Type B pancreatic cell (in vitro differentiated cells): ENCODE measurements around the gene FXYD5. TPM values are rescaled to one million over a fixed set of nuclear protein-coding genes. Genes with fewer than 3 reads are reported as not detected.

ENCODE experiments used
- DNase-seq: peaks from one replicate; pipeline ENCODE4 v3.0.0; 2021; ENCODE audit warnings: mixed read lengths; ENCODE audit not compliant: unreplicated experiment; ENCODE audit errors: extremely low spot score
- H3K27ac Mint-ChIP-seq: 2 replicates; pipeline ENCODE4 v1.8.0; 2021; ENCODE audit warnings: mild to moderate bottlenecking, mixed read lengths
- H3K27me3 Mint-ChIP-seq: 2 replicates; pipeline ENCODE4 v1.8.0; 2021; ENCODE audit warnings: mixed read lengths
- H3K36me3 Mint-ChIP-seq: 2 replicates; pipeline ENCODE4 v1.8.0; 2021; ENCODE audit warnings: mixed read lengths
- H3K4me1 Mint-ChIP-seq: one replicate; pipeline ENCODE4 v1.8.0; 2021; ENCODE audit warnings: mixed read lengths; ENCODE audit not compliant: unreplicated experiment
- H3K4me3 Mint-ChIP-seq: 2 replicates; pipeline ENCODE4 v1.8.0; 2021; ENCODE audit warnings: mild to moderate bottlenecking, mixed read lengths
- H3K9me3 Mint-ChIP-seq: 2 replicates; pipeline ENCODE4 v1.8.0; 2021; ENCODE audit warnings: mixed read lengths
- CTCF ChIP-seq: fragments of 200-600 bp; sonication (generic); conservative IDR thresholded peaks from 2 replicates; pipeline ENCODE4 v1.5.0; 2021; ENCODE audit warnings: antibody characterized with exemption, mild to moderate bottlenecking
- total RNA-seq: library from RNA; stranded (reverse); gene quantifications from 2 replicates; pipeline ENCODE4 v1.2.1, GENCODE V29; 2021; ENCODE audit warnings: low replicate concordance

The FXYD5 gene
- total RNA-seq, 1 donor from 2014 or later, result 24.2 TPM

- TF ChIP-seq CTCF, result no peak
- DNase-seq, result no peak
- Mint-ChIP-seq H3K36me3 (no peaks in the 10 kb centered on the region), H3K27ac (peak overlapping the region; percentile 3), H3K27me3 (no peaks in the 10 kb centered on the region), H3K4me1 (peaks cover 28% of the 10 kb centered on the region), H3K4me3 (no peak overlapping the region), H3K9me3 (no peaks in the 10 kb centered on the region)
Observed at GRCh38 chr19:35122687-35123551, 31.6 kb upstream of the FXYD5 start.

- peak overlapping the region; percentile 3 for H3K27ac Mint-ChIP-seq
Observed at GRCh38 chr19:35123573-35123972, 31.0 kb upstream of the FXYD5 start.

GRCh38 chr19:35124098-35125060 is 30.2 kb upstream of the FXYD5 start:
- DNase-seq, result no peak
- Mint-ChIP-seq H3K27me3 (no peaks in the 10 kb centered on the region), H3K9me3 (no peaks in the 10 kb centered on the region), H3K27ac (peak overlapping the region; percentile 3), H3K36me3 (no peaks in the 10 kb centered on the region), H3K4me3 (peak overlapping the region; percentile 35), H3K4me1 (peaks cover 28% of the 10 kb centered on the region)
- TF ChIP-seq CTCF, result no peak

More at GRCh38 chr19:35123573-35123972, 31.0 kb upstream of the FXYD5 start:
- TF ChIP-seq CTCF, result no peak
- no peaks in the 10 kb centered on the region for H3K27me3 Mint-ChIP-seq
- H3K9me3 Mint-ChIP-seq, result no peaks in the 10 kb centered on the region
- peaks cover 28% of the 10 kb centered on the region for H3K4me1 Mint-ChIP-seq
- no peaks in the 10 kb centered on the region for H3K36me3 Mint-ChIP-seq
- no peak overlapping the region for H3K4me3 Mint-ChIP-seq
- no peak for DNase-seq

- no peak for DNase-seq
- Mint-ChIP-seq H3K9me3 (no peaks in the 10 kb centered on the region), H3K27me3 (no peaks in the 10 kb centered on the region), H3K4me1 (peaks cover 35% of the 10 kb centered on the region), H3K36me3 (no peaks in the 10 kb centered on the region), H3K4me3 (no peak overlapping the region), H3K27ac (peak overlapping the region; percentile 86)
- no peak for TF ChIP-seq CTCF
Observed at GRCh38 chr19:35125270-35125717, 29.2 kb upstream of the FXYD5 start.

- no peaks in the 10 kb centered on the region for H3K36me3 Mint-ChIP-seq
- peak overlapping the region; percentile 86 for H3K27ac Mint-ChIP-seq
- no peak for DNase-seq
- H3K4me3 Mint-ChIP-seq, result no peak overlapping the region
- H3K4me1 Mint-ChIP-seq, result peaks cover 34% of the 10 kb centered on the region
- H3K27me3 Mint-ChIP-seq, result no peaks in the 10 kb centered on the region
- TF ChIP-seq CTCF, result no peak
- no peaks in the 10 kb centered on the region for H3K9me3 Mint-ChIP-seq
Observed at GRCh38 chr19:35125749-35126623, 28.5 kb upstream of the FXYD5 start.
